DND-41 (cell line): ENCODE results near the gene PLK4.

ENCODE experiments used
- CTCF ChIP-seq: IDR thresholded peaks from 2 replicates; pipeline ENCODE4 v1.5.1; 2012; ENCODE audit warnings: borderline replicate concordance, low read length, moderate library complexity, mild to moderate bottlenecking; ENCODE audit not compliant: poor library complexity, severe bottlenecking; ENCODE audit errors: extremely low read depth
- EZH2 ChIP-seq: IDR thresholded peaks from 3 replicates; pipeline ENCODE4 v1.6.1; 2012; ENCODE audit warnings: borderline replicate concordance, low read depth, mild to moderate bottlenecking, moderate library complexity, low read length, inconsistent platforms; ENCODE audit not compliant: severe bottlenecking

- TF ChIP-seq EZH2 (no peak), CTCF (no peak)
These were observed 4.9 kb upstream of the PLK4 start for GRCh38 chr4:127875791-127876190.
